Measurements from ENCODE around the gene PORCN. TPM values are rescaled to one million over a fixed set of nuclear protein-coding genes. Genes with fewer than 3 reads are reported as not detected.

The PORCN gene
- total RNA-seq, 1 experiment from 2014 or later: 12.6 TPM

- H3K4ac ChIP-seq (ENCODE audit: low read depth, low read length): no peak overlapping the region
- no peak for TF ChIP-seq CTCF (conservative IDR thresholded peaks at IDR 0.05)
- no peak overlapping the region for H3K14ac ChIP-seq (ENCODE audit: insufficient read depth, low read length)
- H3K4me2 ChIP-seq (ENCODE audit: insufficient read depth, insufficient read length, low read length): peak overlapping the region; percentile 13
- H3K56ac ChIP-seq (ENCODE audit: insufficient read length, low read depth, low read length): no peak overlapping the region
- Mint-ChIP-seq H3K4me3 (peak overlapping the region in 1 of 2 experiments; percentile 65; a peak in 3 of 5 replicates), H3K36me3 (ENCODE audit: insufficient read depth in 1 of 3, low read depth in 3 of 3) (peaks cover 5 to 17% (median 10%) of the 10 kb centered on the region in 3 experiments; a peak in 6 of 7 replicates), H3K27ac (peak overlapping the region in 2 of 3 experiments; percentile 79 to 85; a peak in 5 of 7 replicates), H3K27me3 (ENCODE audit: low read depth) (peaks cover 3% of the 10 kb centered on the region), H3K4me1 (peaks cover 31 to 40% of the 10 kb centered on the region in 2 experiments), H3K9me3 (peaks cover 77 to 84% of the 10 kb centered on the region in 2 experiments)
- no peak overlapping the region for H2BK15ac ChIP-seq (ENCODE audit: low read depth, low read length)
- H2BK120ac ChIP-seq (ENCODE audit: low read depth, low read length, poor library complexity, severe bottlenecking): no peak overlapping the region
- no peak overlapping the region for H4K91ac ChIP-seq (ENCODE audit: insufficient read length, low read depth, low read length)
- no peak overlapping the region for H4K8ac ChIP-seq (replicated peaks; ENCODE audit: insufficient read length, low read depth, low read length)
- H2AFZ ChIP-seq (ENCODE audit: low read length): no peak overlapping the region
- H3K9ac ChIP-seq (ENCODE audit: extremely low read depth, insufficient read length, low read length): no peak overlapping the region
- H3K27ac ChIP-seq (ENCODE audit: insufficient read length, low read depth, low read length): no peak overlapping the region
- no peaks in the 10 kb centered on the region for H3K79me1 ChIP-seq (ENCODE audit: insufficient read depth, low read depth, low read length, poor library complexity, severe bottlenecking)
- peaks cover 8% of the 10 kb centered on the region for H3K23me2 ChIP-seq (ENCODE audit: insufficient read length, low read depth, low read length, poor library complexity, severe bottlenecking)
- peaks cover 2% of the 10 kb centered on the region; the same call in 1 of the 2 replicates for H3K79me2 ChIP-seq (ENCODE audit: insufficient read depth, low read length)
- no peak for DNase-seq
- H3K27me3 ChIP-seq (ENCODE audit: insufficient read depth, low read length): no peaks in the 10 kb centered on the region
- no peak overlapping the region for H4K5ac ChIP-seq (ENCODE audit: insufficient read length, low read depth, low read length)
- no peak overlapping the region for H3T11ph ChIP-seq (ENCODE audit: low read length)
- H2BK12ac ChIP-seq (ENCODE audit: insufficient read length, low read depth, low read length): no peak overlapping the region
- no peak overlapping the region for H3K18ac ChIP-seq (ENCODE audit: insufficient read length, low read depth, low read length)
- H3K4me1 ChIP-seq (ENCODE audit: insufficient read depth, low read length): peaks cover 2% of the 10 kb centered on the region; the same call in 1 of the 2 replicates
- no peak overlapping the region for H2AK5ac ChIP-seq (ENCODE audit: insufficient read length, low read length)
- no peak overlapping the region for H2BK5ac ChIP-seq (ENCODE audit: insufficient read length, low read length)
- no peak overlapping the region for H2BK20ac ChIP-seq (ENCODE audit: low read depth, low read length, poor library complexity, severe bottlenecking)
- H3K9me3 ChIP-seq (ENCODE audit: control insufficient read depth, low read depth, low read length): peaks cover 38% of the 10 kb centered on the region
- no peaks in the 10 kb centered on the region for H4K20me1 ChIP-seq (ENCODE audit: control insufficient read depth, insufficient read depth, insufficient read length)
- WGBS (ENCODE audit: extremely low coverage, insufficient read length, low lambda C conversion rate): no CpG with 5 or more reads among the region's 12 CpGs
- no peak overlapping the region for H3K23ac ChIP-seq (ENCODE audit: insufficient read length, low read depth, low read length)
These were observed 35.7 kb upstream of the PORCN start for GRCh38 chrX:48472851-48473703.

Data from H9 (cell line).